ENCODE results near the gene C1S.

GRCh38 chr12:7058163-7058845, 2.2 kb upstream of the C1S start:
- TF ChIP-seq POLR2A (IDR thresholded peaks at IDR 0.05), result no peak
- no peak for TF ChIP-seq CTCF (IDR thresholded peaks at IDR 0.05)

Measured in body of pancreas (tissue), 4 donors.